ENCODE data around the gene CCDC178.

DNA sequence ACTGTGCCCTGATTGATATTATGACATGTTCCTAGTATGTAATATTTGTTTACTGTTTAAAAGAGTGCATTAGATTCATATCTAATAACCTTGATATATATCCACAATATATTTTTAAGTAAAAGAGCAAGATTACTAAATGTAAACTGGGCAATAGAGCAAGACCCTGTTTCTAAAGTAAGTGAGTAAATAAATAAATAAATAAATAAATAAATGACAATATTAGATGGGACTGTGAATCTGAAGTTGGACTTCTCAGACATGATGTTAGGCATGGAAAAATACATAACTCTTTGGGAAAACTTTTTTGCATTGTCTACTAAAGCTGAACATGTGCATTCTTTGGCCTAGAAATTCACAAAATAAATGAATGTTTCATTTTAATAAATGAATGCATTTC, 164.7 kb downstream of the CCDC178 start:
- no peak for TF ChIP-seq POLR2AphosphoS5 (IDR thresholded peaks at IDR 0.05; ENCODE audit: borderline replicate concordance, low read depth, low read length)
- TF ChIP-seq EZH2 (IDR thresholded peaks at IDR 0.05) = no peak

Data from SK-N-MC (cell line).